ENCODE results near the gene MTHFD2L.

GRCh38 chr4:74218201-74218600 is 60.3 kb downstream of the MTHFD2L start:
- TF ChIP-seq, protein P1, sequence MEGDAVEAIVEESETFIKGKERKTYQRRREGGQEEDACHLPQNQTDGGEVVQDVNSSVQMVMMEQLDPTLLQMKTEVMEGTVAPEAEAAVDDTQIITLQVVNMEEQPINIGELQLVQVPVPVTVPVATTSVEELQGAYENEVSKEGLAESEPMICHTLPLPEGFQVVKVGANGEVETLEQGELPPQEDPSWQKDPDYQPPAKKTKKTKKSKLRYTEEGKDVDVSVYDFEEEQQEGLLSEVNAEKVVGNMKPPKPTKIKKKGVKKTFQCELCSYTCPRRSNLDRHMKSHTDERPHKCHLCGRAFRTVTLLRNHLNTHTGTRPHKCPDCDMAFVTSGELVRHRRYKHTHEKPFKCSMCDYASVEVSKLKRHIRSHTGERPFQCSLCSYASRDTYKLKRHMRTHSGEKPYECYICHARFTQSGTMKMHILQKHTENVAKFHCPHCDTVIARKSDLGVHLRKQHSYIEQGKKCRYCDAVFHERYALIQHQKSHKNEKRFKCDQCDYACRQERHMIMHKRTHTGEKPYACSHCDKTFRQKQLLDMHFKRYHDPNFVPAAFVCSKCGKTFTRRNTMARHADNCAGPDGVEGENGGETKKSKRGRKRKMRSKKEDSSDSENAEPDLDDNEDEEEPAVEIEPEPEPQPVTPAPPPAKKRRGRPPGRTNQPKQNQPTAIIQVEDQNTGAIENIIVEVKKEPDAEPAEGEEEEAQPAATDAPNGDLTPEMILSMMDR (IDR thresholded peaks at IDR 0.05) = no peak
- TF ChIP-seq POLR2A (IDR thresholded peaks at IDR 0.05) (no peak), EP300 (IDR thresholded peaks at IDR 0.05) (no peak)
